ENCODE results near the gene SOX6.

DNA sequence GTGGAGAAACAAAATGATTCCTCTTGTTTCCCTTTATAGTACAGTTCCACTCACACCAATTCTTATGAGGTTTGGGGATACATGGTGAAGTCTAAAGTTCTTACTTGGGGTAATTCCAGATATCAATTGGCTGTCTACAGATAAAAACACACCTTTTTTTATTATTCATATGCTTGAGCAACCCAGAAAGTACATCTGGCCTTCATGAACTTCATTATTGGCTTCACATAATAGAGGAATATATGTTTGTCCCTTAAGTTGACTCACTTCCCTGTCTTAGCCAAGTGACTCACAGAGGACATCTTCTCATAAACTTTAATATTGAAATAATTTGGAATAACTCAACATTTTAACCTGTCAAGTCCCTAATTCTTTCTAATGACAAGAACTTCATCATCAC, 36.3 kb upstream of the SOX6 start:
- TF ChIP-seq CTCF (conservative IDR thresholded peaks at IDR 0.05; ENCODE audit: low read length) (no peak), EZH2phosphoT487 (IDR thresholded peaks at IDR 0.05; ENCODE audit: borderline replicate concordance) (no peak)

All from Loucy (cell line).